ENCODE data around the gene PPIL6. TPM values are rescaled to one million over a fixed set of nuclear protein-coding genes. Genes with fewer than 3 reads are reported as not detected.

The PPIL6 gene
- total RNA-seq, 1 experiment from 2014 or later = 3.9 TPM

- TF ChIP-seq, protein P1, sequence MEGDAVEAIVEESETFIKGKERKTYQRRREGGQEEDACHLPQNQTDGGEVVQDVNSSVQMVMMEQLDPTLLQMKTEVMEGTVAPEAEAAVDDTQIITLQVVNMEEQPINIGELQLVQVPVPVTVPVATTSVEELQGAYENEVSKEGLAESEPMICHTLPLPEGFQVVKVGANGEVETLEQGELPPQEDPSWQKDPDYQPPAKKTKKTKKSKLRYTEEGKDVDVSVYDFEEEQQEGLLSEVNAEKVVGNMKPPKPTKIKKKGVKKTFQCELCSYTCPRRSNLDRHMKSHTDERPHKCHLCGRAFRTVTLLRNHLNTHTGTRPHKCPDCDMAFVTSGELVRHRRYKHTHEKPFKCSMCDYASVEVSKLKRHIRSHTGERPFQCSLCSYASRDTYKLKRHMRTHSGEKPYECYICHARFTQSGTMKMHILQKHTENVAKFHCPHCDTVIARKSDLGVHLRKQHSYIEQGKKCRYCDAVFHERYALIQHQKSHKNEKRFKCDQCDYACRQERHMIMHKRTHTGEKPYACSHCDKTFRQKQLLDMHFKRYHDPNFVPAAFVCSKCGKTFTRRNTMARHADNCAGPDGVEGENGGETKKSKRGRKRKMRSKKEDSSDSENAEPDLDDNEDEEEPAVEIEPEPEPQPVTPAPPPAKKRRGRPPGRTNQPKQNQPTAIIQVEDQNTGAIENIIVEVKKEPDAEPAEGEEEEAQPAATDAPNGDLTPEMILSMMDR (IDR thresholded peaks at IDR 0.05; ENCODE audit: unreplicated experiment) = no peak
- intact Hi-C loops (cut with micrococcal nuclease) = no loop called here
- H3K36me3 Mint-ChIP-seq (ENCODE audit: insufficient read depth, unreplicated experiment) = no peaks in the 10 kb centered on the region
- DNase-seq (ENCODE audit: unreplicated experiment) = no peak
- H3K27me3 Mint-ChIP-seq (ENCODE audit: insufficient read depth, unreplicated experiment) = no peaks in the 10 kb centered on the region
- H3K4me1 Mint-ChIP-seq (ENCODE audit: insufficient read depth, unreplicated experiment) = peaks cover 31% of the 10 kb centered on the region
- ChIA-PET POLR2A (interaction anchor here (0.6 to 1.2 kb wide), 3 partner anchors 50 to 906 kb away, joined by 3 to 5 read pairs (median 3); partner anchors contain the start of gene SESN1), CTCF (interaction anchor here (0.7 to 0.9 kb wide), 2 partner anchors 194 to 202 kb away, joined by 3 read pairs; no protein-coding TSS in a partner anchor)
- no peak overlapping the region for H3K4me3 Mint-ChIP-seq (ENCODE audit: unreplicated experiment)
- no TSS peak for BruUV-seq (replicated peaks)
- no peak overlapping the region for H3K27ac Mint-ChIP-seq (ENCODE audit: low read depth, unreplicated experiment)
- no peaks in the 10 kb centered on the region for H3K9me3 Mint-ChIP-seq (ENCODE audit: unreplicated experiment)
These were observed 50.7 kb downstream of the PPIL6 start for GRCh38 chr6:109389650-109390274.

- intact Hi-C loops (cut with micrococcal nuclease) = no loop called here
- H3K9me3 Mint-ChIP-seq (ENCODE audit: unreplicated experiment) = no peaks in the 10 kb centered on the region
- no peaks in the 10 kb centered on the region for H3K27me3 Mint-ChIP-seq (ENCODE audit: insufficient read depth, unreplicated experiment)
- no TSS peak for BruUV-seq (replicated peaks)
- no peak overlapping the region for H3K4me3 Mint-ChIP-seq (ENCODE audit: unreplicated experiment)
- no peak for DNase-seq (ENCODE audit: unreplicated experiment)
- no peaks in the 10 kb centered on the region for H3K36me3 Mint-ChIP-seq (ENCODE audit: insufficient read depth, unreplicated experiment)
- TF ChIP-seq, protein P1 (IDR thresholded peaks at IDR 0.05; ENCODE audit: unreplicated experiment) = no peak
- peaks cover 26% of the 10 kb centered on the region for H3K4me1 Mint-ChIP-seq (ENCODE audit: insufficient read depth, unreplicated experiment)
- no peak overlapping the region for H3K27ac Mint-ChIP-seq (ENCODE audit: low read depth, unreplicated experiment)
- ChIA-PET CTCF (no interaction called here), POLR2A (interaction anchor here (0.5 kb wide), 1 partner anchor 97 kb away, joined by 3 read pairs; no protein-coding TSS in a partner anchor)
These were observed 52.2 kb downstream of the PPIL6 start for GRCh38 chr6:109388265-109388664.

DNA sequence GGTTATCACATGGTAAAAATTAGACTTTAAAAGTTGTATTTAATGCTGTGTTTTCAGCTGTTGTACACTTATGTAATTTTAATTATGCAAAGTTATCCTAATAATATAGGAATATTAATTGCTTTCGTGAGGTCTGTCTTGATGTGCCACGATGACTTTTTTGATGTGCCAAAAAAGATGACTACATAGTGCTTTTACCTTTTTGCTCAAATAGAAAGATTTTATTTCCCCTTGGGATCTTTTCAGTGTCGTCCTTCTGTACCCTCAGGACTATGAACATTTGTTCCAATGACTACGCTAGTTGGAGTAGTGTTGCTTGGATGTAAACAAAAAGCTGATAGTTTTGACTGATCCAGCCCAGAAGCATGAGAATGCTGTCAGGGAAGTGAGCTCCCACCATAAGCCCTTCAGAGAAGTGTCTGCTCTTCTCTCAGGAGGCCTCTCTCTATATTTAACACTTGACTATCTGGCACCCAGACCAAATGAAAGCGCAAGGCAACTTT lies 56.9 kb downstream of the PPIL6 start:
- H3K9me3 Mint-ChIP-seq (ENCODE audit: unreplicated experiment) = no peaks in the 10 kb centered on the region
- H3K27me3 Mint-ChIP-seq (ENCODE audit: insufficient read depth, unreplicated experiment) = no peaks in the 10 kb centered on the region
- ChIA-PET POLR2A (interaction anchor here (0.6 to 5.6 kb wide), 50 partner anchors 10 to 1599 kb away, joined by 3 to 94 read pairs (median 5); partner anchors contain the start of genes AK9, CEP57L1, FIG4 and FOXO3), CTCF (interaction anchor here (0.7 to 5.7 kb wide), 31 partner anchors 9 to 1173 kb away, joined by 3 to 80 read pairs (median 5); partner anchors contain the start of genes CEP57L1, MICAL1, PPIL6 and SESN1)
- H3K4me3 Mint-ChIP-seq (ENCODE audit: unreplicated experiment) = peak overlapping the region; percentile 88
- TF ChIP-seq, protein P1 (IDR thresholded peaks at IDR 0.05; ENCODE audit: unreplicated experiment) = no peak
- peaks cover 27% of the 10 kb centered on the region for H3K4me1 Mint-ChIP-seq (ENCODE audit: insufficient read depth, unreplicated experiment)
- no TSS peak for BruUV-seq (replicated peaks)
- H3K27ac Mint-ChIP-seq (ENCODE audit: low read depth, unreplicated experiment) = peak overlapping the region; percentile 100
- no peak for DNase-seq (ENCODE audit: unreplicated experiment)
- H3K36me3 Mint-ChIP-seq (ENCODE audit: insufficient read depth, unreplicated experiment) = peaks cover 15% of the 10 kb centered on the region
- intact Hi-C loops (cut with micrococcal nuclease) = loop anchor here (1.0 to 5.0 kb wide), 4 partner anchors 74 to 841 kb away; partner anchors contain the start of gene MICAL1

Measured in MCF 10A (cell line).